Ecto neural progenitor cell (in vitro differentiated cells): ENCODE data around the gene FBXO38.

ENCODE experiments used
- DNase-seq: peaks from one replicate; pipeline ENCODE4 v3.0.0-alpha.2; 2018; ENCODE audit warnings: low spot score

Gene FBXO38, protein sequence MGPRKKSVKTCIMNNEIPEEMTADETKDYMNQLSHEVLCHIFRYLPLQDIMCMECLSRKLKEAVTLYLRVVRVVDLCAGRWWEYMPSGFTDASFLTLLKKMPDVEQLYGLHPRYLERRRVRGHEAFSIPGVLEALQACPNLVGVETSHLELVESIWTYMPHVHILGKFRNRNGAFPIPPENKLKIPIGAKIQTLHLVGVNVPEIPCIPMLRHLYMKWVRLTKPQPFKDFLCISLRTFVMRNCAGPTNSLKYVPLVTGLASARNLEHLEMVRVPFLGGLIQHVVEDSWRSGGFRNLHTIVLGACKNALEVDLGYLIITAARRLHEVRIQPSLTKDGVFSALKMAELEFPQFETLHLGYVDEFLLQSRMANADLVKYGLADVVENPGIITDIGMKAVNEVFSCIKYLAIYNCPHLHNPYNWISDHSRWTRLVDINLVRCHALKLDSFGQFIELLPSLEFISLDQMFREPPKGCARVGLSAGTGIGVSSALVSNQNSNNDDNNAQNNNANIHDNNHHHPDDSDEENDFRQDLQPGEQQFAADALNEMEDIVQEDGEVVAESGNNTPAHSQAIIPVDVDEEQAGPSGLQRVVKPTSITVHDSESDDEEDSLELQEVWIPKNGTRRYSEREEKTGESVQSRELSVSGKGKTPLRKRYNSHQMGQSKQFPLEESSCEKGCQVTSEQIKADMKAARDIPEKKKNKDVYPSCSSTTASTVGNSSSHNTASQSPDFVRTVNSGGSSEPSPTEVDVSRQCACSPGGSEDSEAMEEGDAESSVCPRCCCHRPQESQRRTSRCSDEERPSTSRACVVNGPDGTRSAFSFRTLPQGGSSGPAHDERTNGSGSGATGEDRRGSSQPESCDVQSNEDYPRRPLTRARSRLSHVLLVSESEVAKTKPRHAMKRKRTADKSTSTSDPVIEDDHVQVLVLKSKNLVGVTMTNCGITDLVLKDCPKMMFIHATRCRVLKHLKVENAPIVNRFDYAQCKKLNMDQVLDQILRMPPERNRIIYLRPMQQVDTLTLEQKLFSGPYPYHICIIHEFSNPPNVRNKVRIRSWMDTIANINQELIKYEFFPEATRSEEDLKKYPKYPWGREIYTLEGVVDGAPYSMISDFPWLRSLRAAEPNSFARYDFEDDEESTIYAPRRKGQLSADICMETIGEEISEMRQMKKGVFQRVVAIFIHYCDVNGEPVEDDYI

DNA sequence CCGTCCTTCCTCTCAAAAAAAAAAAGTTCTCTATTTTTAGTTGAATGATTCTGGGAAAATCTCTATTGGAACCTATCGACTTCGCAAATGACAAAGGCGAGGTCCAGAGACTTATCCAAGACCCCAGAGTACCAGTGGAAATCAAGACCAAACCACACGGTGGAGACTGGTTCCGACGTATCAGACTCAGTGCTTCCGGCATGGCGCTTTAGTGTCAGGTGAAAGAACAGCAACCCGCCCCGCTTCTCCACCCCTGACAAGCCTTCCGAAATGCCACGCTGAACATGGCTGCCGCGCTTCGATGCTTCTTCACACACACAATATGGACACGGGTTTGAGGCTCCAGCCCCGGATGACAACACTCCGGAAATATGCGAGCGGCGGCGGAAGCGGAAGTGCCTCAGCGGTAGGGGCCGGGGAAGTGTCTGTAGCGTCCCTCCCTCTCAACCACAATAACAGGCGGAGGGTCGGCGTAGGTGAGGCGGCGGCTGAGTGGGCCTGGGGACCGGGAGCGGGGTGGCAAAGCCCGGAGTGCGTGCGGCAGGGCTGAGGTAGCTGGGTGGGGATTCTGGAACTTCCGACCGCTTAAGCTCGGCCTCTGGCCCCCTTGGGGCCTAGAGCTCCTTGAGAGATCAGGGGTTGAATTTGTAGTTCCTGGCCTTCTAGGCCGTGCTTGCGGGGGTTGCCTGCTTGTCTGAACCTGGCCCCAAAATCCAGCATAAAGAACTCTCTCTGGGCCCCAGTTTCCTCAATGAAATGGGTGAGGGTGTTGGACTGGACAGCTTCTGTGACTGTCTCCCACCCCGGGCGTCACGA is at the start of gene FBXO38:
FBXO38 (plus strand) TSS at position 395 of the 816 bp plus-strand sequence. CDS start 10,819 bp downstream, outside the sequence.
- DNase-seq, result peak; percentile 95

DNA sequence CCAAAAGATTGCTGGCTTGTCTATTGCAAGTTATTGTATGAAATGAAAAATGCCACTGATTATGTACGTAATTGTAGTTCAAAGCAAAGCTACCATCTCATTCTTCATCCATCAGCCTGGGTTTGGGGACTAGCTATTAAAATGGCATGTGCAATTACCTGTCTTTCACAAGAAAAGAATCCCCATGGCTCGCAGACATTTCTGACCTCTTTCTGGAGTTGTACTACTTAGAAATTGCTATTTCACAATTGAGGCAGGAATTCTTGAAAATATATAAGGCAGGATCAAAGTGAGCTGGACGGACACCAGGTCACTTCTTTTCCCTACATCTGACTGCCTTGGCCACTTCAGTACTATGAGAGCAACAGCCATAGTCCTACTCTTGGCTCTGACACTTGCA is 48.5 kb upstream of the FBXO38 start, which contains the start of gene SPINK9:
SPINK9 (plus strand) TSS at position 301 of the 400 bp plus-strand sequence; CDS start at position 356, 55 bp downstream.
- DNase-seq, result no peak

GRCh38 chr5:148336704-148337435 is 46.9 kb upstream of the FBXO38 start:
- DNase-seq, result no peak

DNA sequence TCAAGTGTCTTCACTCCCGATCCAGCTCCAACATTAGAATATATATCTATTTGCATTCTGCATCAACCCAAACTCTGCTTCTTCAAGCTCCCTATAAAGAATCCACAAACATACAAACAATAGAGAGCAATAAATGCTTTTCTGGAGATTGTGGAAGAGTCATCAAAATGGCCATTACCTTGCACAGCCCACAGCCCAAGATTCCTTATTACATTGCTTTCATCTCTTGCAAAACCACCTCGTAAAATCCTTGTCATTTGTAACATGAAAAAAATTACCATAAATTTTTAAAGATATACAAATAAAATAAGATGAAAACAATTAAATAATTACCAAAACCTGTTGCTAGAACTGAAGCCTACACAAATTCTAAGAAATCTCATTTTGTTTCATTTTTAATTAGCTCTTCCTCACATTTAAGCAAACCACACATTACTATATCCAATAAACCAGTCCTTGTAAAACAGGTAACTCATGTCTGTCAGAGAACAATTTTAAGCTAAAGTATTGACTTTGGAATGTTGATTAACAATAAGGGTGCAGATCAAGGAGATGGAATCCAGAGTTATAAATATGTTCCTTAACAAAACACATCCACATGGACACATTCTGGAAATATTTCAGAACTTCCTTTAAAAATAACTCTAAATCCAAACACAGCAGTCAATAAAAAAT is 41.2 kb upstream of the FBXO38 start:
- no peak for DNase-seq

GRCh38 chr5:148343046-148343407 is 40.7 kb upstream of the FBXO38 start:
- DNase-seq, result no peak

DNA sequence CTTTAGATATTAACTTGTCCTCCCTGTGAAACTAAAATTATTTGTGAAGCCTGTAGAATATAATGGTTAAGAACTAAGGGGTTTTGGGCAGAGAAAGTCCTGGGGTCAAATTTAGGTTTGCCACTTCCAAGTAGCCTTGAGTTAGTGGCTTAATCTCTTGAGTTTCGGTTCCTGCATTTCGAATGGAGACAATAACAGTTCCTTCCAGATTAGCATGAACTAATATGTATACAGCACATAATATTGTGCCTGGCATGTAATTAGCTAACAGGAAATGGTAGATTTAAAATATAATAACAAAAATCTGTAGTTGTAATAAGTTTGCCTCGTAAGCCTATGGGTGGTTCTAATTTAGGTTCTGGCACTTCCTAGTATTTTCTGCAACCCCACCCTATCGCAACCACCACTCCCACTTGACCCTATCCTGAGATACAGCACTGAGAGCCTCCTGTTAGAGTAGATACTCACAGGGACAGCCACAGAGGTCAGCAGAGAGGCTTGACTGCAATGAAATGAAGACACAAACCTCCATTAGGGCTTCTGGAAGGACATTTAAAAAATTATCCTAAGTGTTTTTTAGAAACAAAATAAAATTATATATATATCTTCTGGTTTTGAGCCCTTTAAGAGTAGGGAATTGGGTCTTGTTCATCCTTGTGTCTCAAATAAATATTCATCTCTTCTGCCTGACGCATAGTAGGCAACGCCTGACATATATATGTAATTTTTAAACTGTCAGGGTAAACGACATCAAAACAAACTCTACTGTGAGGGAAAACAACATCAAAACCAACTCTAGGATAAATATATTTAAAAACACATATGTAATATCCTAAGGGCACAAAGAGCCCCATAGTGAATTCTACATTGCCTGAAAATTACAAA is 39.9 kb upstream of the FBXO38 start:
- no peak for DNase-seq

- DNase-seq, result no peak
These were observed 36.1 kb upstream of the FBXO38 start for GRCh38 chr5:148347706-148348105.

DNA sequence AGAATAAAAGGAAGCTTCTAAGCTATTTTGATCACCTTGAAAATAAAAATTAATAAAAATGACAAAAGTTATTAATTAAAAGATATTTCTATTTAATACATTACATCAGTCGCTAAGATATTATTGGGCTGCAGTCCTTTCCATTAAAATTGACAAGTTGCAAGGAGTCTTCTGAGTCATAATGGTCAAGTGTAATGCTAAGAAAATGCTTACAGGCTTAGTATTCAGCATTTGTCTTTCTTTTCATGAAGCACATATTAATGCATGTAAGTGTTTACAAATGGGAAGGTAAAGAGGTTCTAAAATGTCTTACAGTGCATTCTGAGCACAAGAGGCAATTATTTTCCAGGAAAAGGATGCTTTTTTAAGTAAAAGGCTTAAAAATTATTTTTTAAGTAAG is 31.1 kb upstream of the FBXO38 start:
- DNase-seq, result no peak

GRCh38 chr5:148353634-148354033 is 30.1 kb upstream of the FBXO38 start:
- no peak for DNase-seq

- no peak for DNase-seq
These were observed 19.4 kb upstream of the FBXO38 start for GRCh38 chr5:148364343-148364742.

- no peak for DNase-seq
These were observed 15.5 kb upstream of the FBXO38 start for GRCh38 chr5:148368299-148368698.

DNA sequence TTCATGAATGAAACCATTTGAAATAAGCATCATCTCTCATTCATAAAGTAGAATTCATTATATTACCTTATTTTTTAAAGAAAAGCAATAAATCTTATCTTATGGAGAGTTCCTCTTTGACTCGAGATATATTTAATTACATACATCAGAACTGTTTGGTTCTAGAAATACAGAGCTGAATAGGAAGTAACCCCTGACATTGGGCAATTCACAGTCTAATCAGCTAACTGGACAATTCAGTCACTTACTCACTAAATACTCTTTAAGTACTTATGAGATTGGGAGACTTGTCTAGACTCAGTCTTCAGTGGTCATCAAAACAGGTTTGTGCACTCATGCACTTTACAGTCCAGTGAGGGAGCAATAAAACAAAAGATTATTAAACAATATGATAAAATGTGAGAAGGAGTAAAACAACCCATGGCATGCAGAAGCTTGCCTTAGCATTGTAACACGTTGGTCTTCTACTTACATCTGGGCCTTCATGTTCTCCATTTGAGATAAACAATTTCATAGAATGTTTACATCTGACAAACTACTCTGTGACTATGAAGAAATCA is 11.5 kb upstream of the FBXO38 start:
- DNase-seq, result no peak

GRCh38 chr5:148372893-148373292 is 10.9 kb upstream of the FBXO38 start:
- no peak for DNase-seq

- peak; percentile 60 for DNase-seq
These were observed 8.9 kb upstream of the FBXO38 start for GRCh38 chr5:148374690-148375360.

GRCh38 chr5:148376198-148376597 is 7.6 kb upstream of the FBXO38 start:
- DNase-seq, result no peak

DNA sequence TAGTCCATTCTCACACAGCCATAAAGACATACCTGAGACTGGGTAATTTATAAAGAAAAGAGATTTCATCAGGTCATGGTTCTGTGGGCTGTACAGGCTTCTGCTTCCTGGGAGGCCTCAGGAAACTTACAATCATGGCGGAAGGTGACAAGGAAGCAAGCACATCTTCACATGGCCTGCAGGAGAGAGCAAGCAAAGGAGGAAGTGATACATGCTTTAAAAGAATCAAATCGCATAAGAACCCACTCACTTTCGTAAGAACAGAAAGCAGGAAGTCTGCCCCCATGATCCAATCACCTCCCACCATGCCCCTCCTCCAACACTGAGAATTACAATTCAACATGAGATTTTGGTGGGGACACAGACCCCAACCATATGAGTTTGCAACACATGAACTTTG is 5.1 kb upstream of the FBXO38 start:
- DNase-seq, result no peak

- DNase-seq, result no peak
These were observed 4.4 kb upstream of the FBXO38 start for GRCh38 chr5:148379340-148379739.

GRCh38 chr5:148381906-148382305 is 1.9 kb upstream of the FBXO38 start:
- DNase-seq, result no peak
